ENCODE measurements around the gene METAP2.

Gene METAP2

GRCh38 chr12:95509300-95509699 is 35.3 kb downstream of the METAP2 start:
- Histone ChIP-seq H3K9me3 (ENCODE audit: control insufficient read depth, insufficient read depth, low read length) (no peaks in the 10 kb centered on the region), H3K4me1 (ENCODE audit: control insufficient read depth, low read length) (no peaks in the 10 kb centered on the region), H3K27me3 (ENCODE audit: control insufficient read depth, low read length) (no peaks in the 10 kb centered on the region), H3F3A (ENCODE audit: control insufficient read depth, insufficient read depth) (peaks cover 51% of the 10 kb centered on the region), H3K4me2 (ENCODE audit: low read length) (no peak overlapping the region), H3K27ac (ENCODE audit: low read depth, low read length) (no peak overlapping the region), H4K20me1 (ENCODE audit: control insufficient read depth, insufficient read depth, low read depth, low read length) (peaks cover 17% of the 10 kb centered on the region; the same call in 1 of the 2 replicates), H3K36me3 (ENCODE audit: control insufficient read depth, low read length) (peaks cover 97% of the 10 kb centered on the region), H3K9me2 (replicated peaks; ENCODE audit: control insufficient read depth, low read length) (no peaks in the 10 kb centered on the region), H3K79me2 (ENCODE audit: control insufficient read depth, low read length) (peaks cover 45% of the 10 kb centered on the region), H3K4me3 (ENCODE audit: low read length) (no peak overlapping the region)
- TF ChIP-seq EZH2phosphoT487 (IDR thresholded peaks at IDR 0.05; ENCODE audit: borderline replicate concordance, low read length) (no peak), CTCF (IDR thresholded peaks at IDR 0.05; ENCODE audit: low read depth, low read length, poor library complexity, severe bottlenecking) (no peak)

- peaks cover 30% of the 10 kb centered on the region for H3K79me2 ChIP-seq (ENCODE audit: control insufficient read depth, low read length)
- TF ChIP-seq CTCF (IDR thresholded peaks at IDR 0.05; ENCODE audit: low read depth, low read length, poor library complexity, severe bottlenecking) (no peak), EZH2phosphoT487 (IDR thresholded peaks at IDR 0.05; ENCODE audit: borderline replicate concordance, low read length) (no peak)
- no peaks in the 10 kb centered on the region for H3K4me1 ChIP-seq (ENCODE audit: control insufficient read depth, low read length)
- H3K9me2 ChIP-seq (replicated peaks; ENCODE audit: control insufficient read depth, low read length), result no peaks in the 10 kb centered on the region
- peaks cover 95% of the 10 kb centered on the region for H3K36me3 ChIP-seq (ENCODE audit: control insufficient read depth, low read length)
- H3K9me3 ChIP-seq (ENCODE audit: control insufficient read depth, insufficient read depth, low read length), result no peaks in the 10 kb centered on the region
- no peak overlapping the region for H3K4me3 ChIP-seq (ENCODE audit: low read length)
- H3K4me2 ChIP-seq (ENCODE audit: low read length), result no peak overlapping the region
- no peak overlapping the region for H3K27ac ChIP-seq (ENCODE audit: low read depth, low read length)
- H4K20me1 ChIP-seq (ENCODE audit: control insufficient read depth, insufficient read depth, low read depth, low read length), result peaks cover 17% of the 10 kb centered on the region; the same call in 1 of the 2 replicates
- peaks cover 71% of the 10 kb centered on the region for H3F3A ChIP-seq (ENCODE audit: control insufficient read depth, insufficient read depth)
- H3K27me3 ChIP-seq (ENCODE audit: control insufficient read depth, low read length), result no peaks in the 10 kb centered on the region
Observed at GRCh38 chr12:95511977-95512376, 38.0 kb downstream of the METAP2 start.

- Histone ChIP-seq H3F3A (ENCODE audit: control insufficient read depth, insufficient read depth) (peaks cover 78% of the 10 kb centered on the region), H3K27me3 (ENCODE audit: control insufficient read depth, low read length) (no peaks in the 10 kb centered on the region), H3K27ac (ENCODE audit: low read depth, low read length) (no peak overlapping the region), H3K9me3 (ENCODE audit: control insufficient read depth, insufficient read depth, low read length) (no peaks in the 10 kb centered on the region), H3K4me2 (ENCODE audit: low read length) (no peak overlapping the region), H3K79me2 (ENCODE audit: control insufficient read depth, low read length) (peaks cover 19% of the 10 kb centered on the region), H3K9me2 (replicated peaks; ENCODE audit: control insufficient read depth, low read length) (no peaks in the 10 kb centered on the region), H3K4me3 (ENCODE audit: low read length) (no peak overlapping the region), H3K36me3 (ENCODE audit: control insufficient read depth, low read length) (peaks cover 83% of the 10 kb centered on the region), H4K20me1 (ENCODE audit: control insufficient read depth, insufficient read depth, low read depth, low read length) (peaks cover 12% of the 10 kb centered on the region; the same call in 1 of the 2 replicates), H3K4me1 (ENCODE audit: control insufficient read depth, low read length) (no peaks in the 10 kb centered on the region)
- TF ChIP-seq CTCF (IDR thresholded peaks at IDR 0.05; ENCODE audit: low read depth, low read length, poor library complexity, severe bottlenecking) (no peak), EZH2phosphoT487 (IDR thresholded peaks at IDR 0.05; ENCODE audit: borderline replicate concordance, low read length) (no peak)
Observed at GRCh38 chr12:95513599-95513998, 39.6 kb downstream of the METAP2 start.

Measured in DOHH2 (cell line).